Measurements from ENCODE around the gene OR2W3. TPM values are rescaled to one million over a fixed set of nuclear protein-coding genes. Genes with fewer than 3 reads are reported as not detected.

The OR2W3 gene
- total RNA-seq, 2 donors from 2014 or later: 0.29 to 1.6 TPM

DNA sequence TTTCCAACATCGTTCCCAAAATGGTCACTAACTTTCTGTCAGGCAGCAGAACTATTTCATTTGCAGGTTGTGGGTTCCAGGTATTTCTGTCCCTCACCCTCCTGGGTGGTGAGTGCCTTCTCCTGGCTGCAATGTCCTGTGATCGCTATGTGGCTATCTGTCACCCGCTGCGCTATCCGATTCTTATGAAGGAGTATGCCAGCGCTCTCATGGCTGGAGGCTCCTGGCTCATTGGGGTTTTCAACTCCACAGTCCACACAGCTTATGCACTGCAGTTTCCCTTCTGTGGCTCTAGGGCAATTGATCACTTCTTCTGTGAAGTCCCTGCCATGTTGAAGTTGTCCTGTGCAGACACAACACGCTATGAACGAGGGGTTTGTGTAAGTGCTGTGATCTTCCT lies 38.6 kb downstream of the OR2W3 start:
- no peak overlapping the region for H3K27ac ChIP-seq (ENCODE audit: low read depth, low read length)
- peaks cover 2% of the 10 kb centered on the region for H3K27me3 Mint-ChIP-seq (ENCODE audit: insufficient read depth)
- H3K4me3 Mint-ChIP-seq: no peak overlapping the region
- no peaks in the 10 kb centered on the region for H3K4me1 Mint-ChIP-seq
- H3K36me3 Mint-ChIP-seq (ENCODE audit: low read depth): no peaks in the 10 kb centered on the region
- H3K27me3 ChIP-seq (ENCODE audit: control insufficient read depth, insufficient read depth, low read length, poor library complexity, severe bottlenecking): no peaks in the 10 kb centered on the region
- no peak overlapping the region for H3K4me3 ChIP-seq (ENCODE audit: low read length)
- H3K27ac Mint-ChIP-seq: no peak overlapping the region
- H3K36me3 ChIP-seq (ENCODE audit: control insufficient read depth, insufficient read depth, low read length): no peaks in the 10 kb centered on the region
- no peak for DNase-seq
- peaks cover 69% of the 10 kb centered on the region for H3K9me3 ChIP-seq (ENCODE audit: control insufficient read depth, low read length)
- WGBS, 2 experiments (ENCODE audit: insufficient coverage in 1 of 2, insufficient read length in 1 of 2): 89 to 96% methylated on average over 8 of the region's 8 CpGs
- H3K4me1 ChIP-seq (ENCODE audit: control insufficient read depth, insufficient read depth, low read length): no peaks in the 10 kb centered on the region
- no peak for TF ChIP-seq CTCF (conservative IDR thresholded peaks at IDR 0.05)
- no peak overlapping the region for H3K9ac ChIP-seq (ENCODE audit: extremely low read depth, low read length, poor library complexity, severe bottlenecking)
- peaks cover 38% of the 10 kb centered on the region for H3K9me3 Mint-ChIP-seq

DNA sequence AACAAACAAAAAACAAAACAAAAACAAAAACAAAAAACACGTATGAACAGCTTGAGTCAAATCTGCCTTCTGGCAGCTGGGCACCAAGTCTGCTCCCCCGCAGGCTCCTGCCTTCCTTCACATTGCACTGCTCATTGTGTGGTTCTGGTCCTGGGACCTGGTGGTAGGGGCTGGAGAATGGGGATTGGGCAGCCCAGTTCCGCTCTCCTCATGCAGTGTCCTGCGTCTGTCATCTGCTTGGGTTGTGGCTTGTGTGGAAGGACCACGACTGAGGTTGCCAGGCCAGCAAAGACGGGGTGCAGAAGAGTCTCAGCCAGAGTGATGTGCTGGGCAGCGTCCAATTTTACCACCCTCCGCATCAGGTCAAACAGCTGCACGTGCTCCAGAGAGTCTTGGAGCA lies 40.4 kb downstream of the OR2W3 start:
- Mint-ChIP-seq H3K27ac (no peak overlapping the region), H3K4me3 (no peak overlapping the region), H3K9me3 (peaks cover 36% of the 10 kb centered on the region), H3K4me1 (no peaks in the 10 kb centered on the region), H3K27me3 (ENCODE audit: insufficient read depth) (peaks cover 2% of the 10 kb centered on the region), H3K36me3 (ENCODE audit: low read depth) (no peaks in the 10 kb centered on the region)
- 72 to 86% methylated on average over 5 to 9 of the region's 9 CpGs for WGBS, 2 experiments (ENCODE audit: insufficient coverage in 1 of 2, insufficient read length in 1 of 2)
- no peaks in the 10 kb centered on the region for H3K4me1 ChIP-seq (ENCODE audit: control insufficient read depth, insufficient read depth, low read length)
- peaks cover 64% of the 10 kb centered on the region for H3K9me3 ChIP-seq (ENCODE audit: control insufficient read depth, low read length)
- no peak for TF ChIP-seq CTCF (conservative IDR thresholded peaks at IDR 0.05)
- no peaks in the 10 kb centered on the region for H3K36me3 ChIP-seq (ENCODE audit: control insufficient read depth, insufficient read depth, low read length)
- no peak for DNase-seq
- no peak overlapping the region for H3K9ac ChIP-seq (ENCODE audit: extremely low read depth, low read length, poor library complexity, severe bottlenecking)
- no peak overlapping the region for H3K27ac ChIP-seq (ENCODE audit: low read depth, low read length)
- no peaks in the 10 kb centered on the region for H3K27me3 ChIP-seq (ENCODE audit: control insufficient read depth, insufficient read depth, low read length, poor library complexity, severe bottlenecking)
- H3K4me3 ChIP-seq (ENCODE audit: low read length): no peak overlapping the region

GRCh38 chr1:247936415-247936814 lies 41.0 kb downstream of the OR2W3 start:
- Histone ChIP-seq H3K4me1 (ENCODE audit: control insufficient read depth, insufficient read depth, low read length) (no peaks in the 10 kb centered on the region), H3K9me3 (ENCODE audit: control insufficient read depth, low read length) (peaks cover 64% of the 10 kb centered on the region), H3K4me3 (ENCODE audit: low read length) (no peak overlapping the region), H3K36me3 (ENCODE audit: control insufficient read depth, insufficient read depth, low read length) (no peaks in the 10 kb centered on the region), H3K9ac (ENCODE audit: extremely low read depth, low read length, poor library complexity, severe bottlenecking) (no peak overlapping the region), H3K27me3 (ENCODE audit: control insufficient read depth, insufficient read depth, low read length, poor library complexity, severe bottlenecking) (no peaks in the 10 kb centered on the region), H3K27ac (ENCODE audit: low read depth, low read length) (no peak overlapping the region)
- no peak overlapping the region for H3K4me3 Mint-ChIP-seq
- H3K4me1 Mint-ChIP-seq: no peaks in the 10 kb centered on the region
- 83 to 87% methylated on average over 16 to 18 of the region's 18 CpGs for WGBS, 2 experiments (ENCODE audit: insufficient coverage in 1 of 2, insufficient read length in 1 of 2)
- H3K36me3 Mint-ChIP-seq (ENCODE audit: low read depth): no peaks in the 10 kb centered on the region
- no peak for DNase-seq
- no peak overlapping the region for H3K27ac Mint-ChIP-seq
- TF ChIP-seq CTCF (conservative IDR thresholded peaks at IDR 0.05): no peak
- H3K27me3 Mint-ChIP-seq (ENCODE audit: insufficient read depth): peaks cover 2% of the 10 kb centered on the region
- H3K9me3 Mint-ChIP-seq: peaks cover 37% of the 10 kb centered on the region

Measured in endodermal cell (in vitro differentiated cells).